Type B pancreatic cell (in vitro differentiated cells): ENCODE results near the gene GALNT10. TPM values are rescaled to one million over a fixed set of nuclear protein-coding genes. Genes with fewer than 3 reads are reported as not detected.

Source experiments
- DNase-seq: peaks from one replicate; pipeline ENCODE4 v3.0.0; 2021; ENCODE audit warnings: mixed read lengths; ENCODE audit not compliant: unreplicated experiment; ENCODE audit errors: extremely low spot score
- H3K27ac Mint-ChIP-seq: 2 replicates; pipeline ENCODE4 v1.8.0; 2021; ENCODE audit warnings: mild to moderate bottlenecking, mixed read lengths
- H3K27me3 Mint-ChIP-seq: 2 replicates; pipeline ENCODE4 v1.8.0; 2021; ENCODE audit warnings: mixed read lengths
- H3K36me3 Mint-ChIP-seq: 2 replicates; pipeline ENCODE4 v1.8.0; 2021; ENCODE audit warnings: mixed read lengths
- H3K4me1 Mint-ChIP-seq: one replicate; pipeline ENCODE4 v1.8.0; 2021; ENCODE audit warnings: mixed read lengths; ENCODE audit not compliant: unreplicated experiment
- H3K4me3 Mint-ChIP-seq: 2 replicates; pipeline ENCODE4 v1.8.0; 2021; ENCODE audit warnings: mild to moderate bottlenecking, mixed read lengths
- H3K9me3 Mint-ChIP-seq: 2 replicates; pipeline ENCODE4 v1.8.0; 2021; ENCODE audit warnings: mixed read lengths
- CTCF ChIP-seq: fragments of 200-600 bp; sonication (generic); conservative IDR thresholded peaks from 2 replicates; pipeline ENCODE4 v1.5.0; 2021; ENCODE audit warnings: antibody characterized with exemption, mild to moderate bottlenecking
- total RNA-seq: library from RNA; stranded (reverse); gene quantifications from 2 replicates; pipeline ENCODE4 v1.2.1, GENCODE V29; 2021; ENCODE audit warnings: low replicate concordance

The GALNT10 gene
- total RNA-seq, 1 donor from 2014 or later = 23.0 TPM

GRCh38 chr5:154345255-154345952 is 154.9 kb downstream of the GALNT10 start:
- TF ChIP-seq CTCF = no peak
- DNase-seq = no peak
- H3K27me3 Mint-ChIP-seq = peaks cover 11% of the 10 kb centered on the region
- no peaks in the 10 kb centered on the region for H3K9me3 Mint-ChIP-seq
- no peak overlapping the region for H3K27ac Mint-ChIP-seq
- H3K36me3 Mint-ChIP-seq = no peaks in the 10 kb centered on the region
- peaks cover 29% of the 10 kb centered on the region for H3K4me1 Mint-ChIP-seq
- no peak overlapping the region for H3K4me3 Mint-ChIP-seq

- no peaks in the 10 kb centered on the region for H3K36me3 Mint-ChIP-seq
- H3K4me3 Mint-ChIP-seq = no peak overlapping the region
- no peak overlapping the region for H3K27ac Mint-ChIP-seq
- no peak for DNase-seq
- peaks cover 23% of the 10 kb centered on the region for H3K4me1 Mint-ChIP-seq
- TF ChIP-seq CTCF = no peak
- H3K27me3 Mint-ChIP-seq = peaks cover 13% of the 10 kb centered on the region
- no peaks in the 10 kb centered on the region for H3K9me3 Mint-ChIP-seq
These were observed 155.9 kb downstream of the GALNT10 start for GRCh38 chr5:154346427-154346826.

- no peaks in the 10 kb centered on the region for H3K9me3 Mint-ChIP-seq
- TF ChIP-seq CTCF = no peak
These were observed 159.2 kb downstream of the GALNT10 start for GRCh38 chr5:154349626-154350264.

GRCh38 chr5:154351141-154351540 is 160.6 kb downstream of the GALNT10 start:
- peaks cover 3% of the 10 kb centered on the region for H3K36me3 Mint-ChIP-seq
- no peaks in the 10 kb centered on the region for H3K9me3 Mint-ChIP-seq
- no peak for TF ChIP-seq CTCF
- no peak for DNase-seq
- H3K27ac Mint-ChIP-seq = no peak overlapping the region
- no peak overlapping the region for H3K4me3 Mint-ChIP-seq
- H3K27me3 Mint-ChIP-seq = peaks cover 26% of the 10 kb centered on the region
- peaks cover 30% of the 10 kb centered on the region for H3K4me1 Mint-ChIP-seq

More at GRCh38 chr5:154349626-154350264, 159.2 kb downstream of the GALNT10 start:
- no peak overlapping the region for H3K4me3 Mint-ChIP-seq
- no peak for DNase-seq
- H3K27me3 Mint-ChIP-seq = peaks cover 22% of the 10 kb centered on the region
- H3K36me3 Mint-ChIP-seq = peaks cover 3% of the 10 kb centered on the region
- H3K27ac Mint-ChIP-seq = no peak overlapping the region
- peaks cover 21% of the 10 kb centered on the region for H3K4me1 Mint-ChIP-seq

GRCh38 chr5:154351566-154351965 is 161.0 kb downstream of the GALNT10 start:
- TF ChIP-seq CTCF = no peak
- H3K9me3 Mint-ChIP-seq = no peaks in the 10 kb centered on the region
- H3K36me3 Mint-ChIP-seq = peaks cover 3% of the 10 kb centered on the region
- H3K27me3 Mint-ChIP-seq = peaks cover 27% of the 10 kb centered on the region
- no peak overlapping the region for H3K4me3 Mint-ChIP-seq
- DNase-seq = no peak
- no peak overlapping the region for H3K27ac Mint-ChIP-seq
- H3K4me1 Mint-ChIP-seq = peaks cover 32% of the 10 kb centered on the region
